GM19351 (cell line): Measurements from ENCODE around the gene ITPR2.
"Not testable (repeated sequence)": the region's sequence is repeated elsewhere in the genome, so short reads cannot be mapped to it uniquely, and the experiment has no call there.

Experiments
- ATAC-seq: cut with Tn5 transposase; IDR thresholded peaks from one replicate; pipeline ENCODE4 v1.9.1; 2021; ENCODE audit warnings: mild to moderate bottlenecking, moderate library complexity; ENCODE audit not compliant: unreplicated experiment

ITPR2 gene

DNA sequence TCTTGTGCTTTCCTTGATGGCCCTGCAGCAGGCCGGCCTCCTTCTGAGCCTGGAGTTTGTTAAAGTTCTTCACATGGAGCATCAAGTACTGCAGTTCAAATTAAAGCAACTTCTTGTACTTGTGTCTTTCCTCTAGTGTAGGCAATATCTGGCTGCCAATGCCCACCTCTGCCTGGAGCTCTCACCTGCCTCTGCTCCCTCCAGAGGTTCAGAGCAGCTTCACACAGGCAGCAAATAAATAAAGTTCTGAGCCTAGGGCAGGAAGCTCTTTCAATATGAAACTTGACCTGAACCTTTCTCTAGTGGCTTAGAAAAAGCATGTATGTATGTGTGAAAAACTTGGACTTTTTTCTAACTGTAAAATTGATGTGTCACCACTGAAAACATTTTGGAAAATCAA lies 65.9 kb downstream of the ITPR2 start:
- no peak for ATAC-seq

DNA sequence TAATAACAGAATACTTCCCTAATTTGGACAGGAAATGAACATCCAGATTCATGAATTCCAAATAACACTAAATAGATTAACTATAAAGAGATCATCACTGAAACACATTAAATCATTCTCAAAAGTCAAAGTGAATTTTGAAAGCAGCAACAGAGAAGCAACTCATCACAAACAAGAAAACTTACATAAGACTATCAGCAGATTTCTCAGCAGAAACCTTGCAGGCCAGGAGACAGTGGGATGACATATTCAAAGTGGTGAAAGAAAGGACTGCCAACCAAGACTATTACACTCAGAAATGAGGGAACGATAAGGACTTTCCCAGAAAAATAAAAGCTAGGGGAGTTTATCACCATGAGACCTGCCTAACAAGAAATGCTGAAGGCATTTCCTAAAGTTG lies 70.8 kb downstream of the ITPR2 start:
- ATAC-seq = no peak

DNA sequence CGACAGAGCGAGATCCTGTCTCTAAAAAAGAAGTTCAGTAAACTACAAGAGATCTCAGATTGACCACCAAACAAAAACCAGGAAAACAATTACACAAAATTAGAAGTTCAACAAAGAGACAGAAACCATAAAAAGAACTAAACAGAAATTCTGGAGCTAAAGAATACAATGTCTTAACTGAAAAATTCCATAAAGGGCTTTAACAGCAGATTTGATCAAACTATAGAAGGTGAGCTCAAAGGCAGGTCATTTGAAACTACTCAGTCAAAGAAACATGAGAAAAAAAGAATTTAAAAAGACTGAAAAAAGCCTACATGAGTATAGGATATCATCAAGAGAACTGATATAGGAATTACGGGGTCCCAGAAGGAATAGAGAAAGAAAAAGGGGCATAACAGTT lies 71.2 kb downstream of the ITPR2 start:
- ATAC-seq = no peak

DNA sequence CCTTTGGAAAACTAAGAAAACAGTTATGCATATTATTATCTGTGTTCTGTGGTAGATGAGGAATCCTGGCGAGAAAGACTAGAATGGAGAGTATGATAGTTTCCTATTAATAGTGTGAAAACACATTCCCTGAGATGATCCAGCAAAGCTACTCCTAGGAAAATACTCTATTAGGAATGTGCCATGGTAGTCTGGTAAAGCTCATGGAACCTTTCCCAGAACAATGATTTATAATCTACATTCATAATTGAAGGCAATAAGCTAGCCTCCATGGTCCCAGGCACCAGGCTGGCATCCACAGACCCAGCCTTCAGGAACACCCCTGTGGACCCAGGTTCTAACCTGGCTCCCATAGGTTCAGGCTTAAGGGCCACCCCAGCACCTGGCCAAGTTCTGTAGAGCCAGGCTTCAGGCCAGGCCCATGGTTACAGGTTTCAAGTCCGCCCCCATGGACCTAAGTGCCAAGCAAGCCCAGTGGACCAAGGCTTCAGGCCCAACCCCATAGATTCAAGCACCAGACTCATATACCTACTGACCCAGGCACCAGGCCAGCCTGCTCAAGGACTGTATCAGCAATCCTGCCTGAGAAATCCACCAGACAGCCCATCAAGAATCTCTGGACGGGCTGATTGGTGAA lies 72.2 kb downstream of the ITPR2 start:
- ATAC-seq = no peak

DNA sequence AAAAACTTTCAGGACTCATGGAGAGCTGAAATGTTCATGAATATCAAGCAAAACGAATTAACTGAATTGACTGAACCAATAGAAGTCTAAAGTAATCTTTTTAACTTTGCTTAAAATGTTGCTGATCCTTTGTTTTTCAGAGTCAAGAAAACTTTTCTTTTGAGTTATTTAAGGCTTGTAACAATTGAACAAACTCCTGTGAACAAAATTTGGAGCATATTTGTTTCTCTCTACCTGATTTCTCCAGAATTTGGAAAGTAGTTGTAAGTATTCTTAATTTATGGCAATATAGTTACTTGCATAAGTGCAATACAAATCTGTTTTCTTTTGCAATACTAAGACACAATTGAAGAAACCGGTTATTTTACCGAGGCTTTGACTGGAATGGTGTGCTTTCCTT lies 77.6 kb downstream of the ITPR2 start:
- not testable (repeated sequence) for ATAC-seq

DNA sequence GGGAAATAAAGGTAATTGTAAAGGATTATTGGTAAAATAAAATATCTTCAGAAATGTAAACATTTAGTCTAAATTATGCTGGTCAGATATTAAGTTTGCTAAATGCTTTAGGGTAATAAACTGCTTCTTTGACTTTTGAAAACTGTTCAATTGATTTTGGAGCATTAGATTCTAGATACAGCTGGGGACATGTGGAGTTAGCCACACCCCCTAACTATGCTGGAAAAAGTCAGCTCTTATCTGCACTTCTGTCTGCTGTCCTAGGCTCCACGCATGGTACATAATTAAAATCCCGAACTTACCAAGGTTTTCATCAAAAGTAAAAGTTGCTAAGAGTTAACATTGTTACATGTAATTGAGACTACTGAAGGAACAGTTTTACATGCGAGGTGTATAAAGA lies 78.8 kb downstream of the ITPR2 start:
- ATAC-seq = no peak

DNA sequence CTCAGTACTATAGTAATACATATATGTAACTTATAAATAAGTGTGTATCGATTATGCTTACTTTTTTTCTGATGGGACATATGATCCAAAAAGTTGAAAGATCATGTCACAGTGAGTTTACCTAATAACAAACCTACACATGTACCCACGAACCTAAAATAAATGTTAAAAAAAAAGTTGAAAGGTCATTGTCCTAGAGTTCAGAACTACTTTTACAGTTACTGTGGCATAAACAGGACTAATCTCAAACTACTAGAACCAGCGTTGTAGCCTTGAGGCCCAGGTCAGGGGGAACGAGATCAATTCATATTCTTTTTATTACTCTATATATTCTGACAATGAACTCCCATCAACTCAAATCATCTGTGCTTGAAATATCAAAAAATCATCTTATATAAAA lies 81.8 kb downstream of the ITPR2 start:
- ATAC-seq = no peak

DNA sequence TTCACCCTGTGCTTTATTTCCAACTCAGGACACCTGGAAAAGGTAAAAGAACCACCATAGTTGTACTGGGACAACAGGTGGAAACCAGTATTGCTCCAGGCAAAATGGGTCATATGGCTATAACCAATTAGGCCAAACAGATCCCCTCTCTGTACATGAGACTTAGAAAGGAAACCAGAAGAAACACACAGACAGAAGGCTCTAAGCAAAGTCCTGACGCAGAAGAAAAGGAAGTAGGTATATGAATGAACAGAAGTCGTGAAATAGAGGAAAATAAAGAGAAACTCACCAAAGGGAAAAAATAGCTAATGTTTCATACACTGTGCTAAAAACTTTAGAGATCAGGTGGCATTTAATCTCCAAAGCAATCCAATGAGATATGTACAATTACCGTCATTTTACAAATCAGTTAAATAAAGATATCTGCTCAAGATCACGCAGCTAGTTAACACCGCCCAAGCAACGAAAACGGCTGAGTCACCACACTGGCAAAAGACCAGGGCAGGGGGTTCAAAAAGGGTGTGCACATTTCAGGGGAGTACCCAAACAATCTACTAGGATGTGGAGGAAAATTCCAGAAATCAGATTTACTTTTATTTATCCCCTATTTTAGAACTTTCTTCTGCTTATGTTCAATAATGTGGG lies 82.3 kb downstream of the ITPR2 start:
- peak; percentile 47 for ATAC-seq

DNA sequence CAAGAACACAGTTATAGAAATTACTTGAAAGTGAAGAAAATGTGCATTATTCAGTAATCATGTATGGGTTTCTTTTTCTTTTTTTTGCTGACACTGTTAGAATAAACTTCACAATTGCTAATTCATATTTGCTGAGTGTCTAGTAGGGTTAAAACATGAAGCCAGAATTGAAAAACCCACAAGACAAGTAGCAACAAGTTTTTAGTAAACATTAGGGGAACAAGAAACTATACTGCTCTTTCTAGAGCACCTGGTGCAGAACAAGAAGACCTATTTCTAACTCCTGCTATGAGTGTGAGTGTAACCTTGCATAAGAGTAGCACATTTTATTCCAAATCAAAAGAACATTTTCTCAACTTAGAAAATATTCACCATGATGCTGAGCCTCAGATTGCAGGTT lies 83.2 kb downstream of the ITPR2 start:
- peak; percentile 80 for ATAC-seq

DNA sequence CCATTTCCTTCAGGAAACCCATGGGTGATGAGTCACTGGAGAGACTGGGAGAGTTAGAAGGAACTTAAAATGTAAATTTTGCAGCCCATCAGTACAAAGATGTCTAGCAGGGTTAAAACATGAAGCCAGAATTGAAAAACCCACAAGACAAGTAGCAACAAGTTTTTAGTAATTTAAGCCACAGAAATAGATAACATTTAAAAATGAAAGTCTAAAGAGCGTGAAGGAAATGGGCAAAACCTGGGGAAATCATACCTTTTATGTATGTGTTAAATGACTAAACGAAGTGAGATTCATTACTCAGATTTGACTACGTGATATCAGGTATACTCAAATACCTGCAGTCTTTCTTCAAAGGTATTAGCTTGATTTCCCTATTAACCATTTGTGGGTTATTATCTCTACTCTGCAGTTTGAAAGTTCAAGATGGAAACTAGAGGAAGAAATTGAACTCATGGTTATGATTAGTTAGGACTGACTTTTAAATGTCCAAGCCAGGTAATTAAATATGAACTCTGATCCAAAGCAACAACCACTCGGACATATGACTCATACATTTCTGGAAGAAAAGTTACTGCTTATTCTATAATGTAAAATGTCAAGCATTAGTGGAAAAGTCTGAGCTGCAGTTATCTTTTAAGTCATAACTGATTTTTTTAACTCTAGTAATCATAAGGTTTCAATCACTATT lies 84.1 kb downstream of the ITPR2 start:
- peak; percentile 38 for ATAC-seq

DNA sequence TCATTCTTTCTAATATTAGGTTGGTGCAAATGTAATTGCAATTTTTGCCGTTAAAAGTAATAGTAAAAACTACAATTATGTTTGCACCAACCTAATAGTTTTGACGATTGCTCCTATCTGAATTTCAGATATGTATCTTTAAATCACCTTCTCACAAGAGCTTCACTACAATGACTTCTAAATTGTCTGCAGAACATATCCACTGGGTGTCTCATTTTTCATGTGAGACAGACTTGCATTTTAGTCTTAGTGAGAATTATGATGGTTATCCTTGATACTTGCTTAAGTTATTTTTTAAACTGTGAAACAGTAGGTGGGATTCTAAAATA lies 84.6 kb downstream of the ITPR2 start:
- peak; percentile 5 for ATAC-seq

DNA sequence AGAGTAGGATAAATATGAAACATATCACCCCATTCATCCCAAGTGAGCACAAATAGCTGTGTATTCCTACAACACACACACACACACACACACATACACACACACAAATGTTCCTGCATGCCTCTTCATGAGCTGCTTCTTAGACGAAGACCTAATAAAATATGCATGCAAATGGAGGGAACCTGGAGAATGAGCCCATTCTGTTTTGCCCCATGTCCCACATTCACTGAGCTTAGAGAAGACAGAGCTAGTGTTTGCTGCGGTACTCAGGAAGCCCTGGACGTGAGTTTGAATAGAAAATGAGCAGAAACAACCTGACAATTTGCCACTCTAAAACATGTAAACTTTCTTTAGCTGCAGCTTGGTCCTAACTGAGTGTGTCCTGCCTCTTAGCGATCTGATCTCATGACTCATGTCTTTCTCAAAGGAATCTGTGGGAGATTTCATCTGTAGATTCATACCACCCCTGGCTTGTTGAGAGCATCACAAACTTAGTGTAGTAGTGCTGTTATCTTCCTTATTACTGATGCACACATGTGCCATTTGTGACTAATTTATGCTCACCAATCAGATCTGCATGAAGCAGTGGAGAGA lies 86.8 kb downstream of the ITPR2 start:
- ATAC-seq = no peak

DNA sequence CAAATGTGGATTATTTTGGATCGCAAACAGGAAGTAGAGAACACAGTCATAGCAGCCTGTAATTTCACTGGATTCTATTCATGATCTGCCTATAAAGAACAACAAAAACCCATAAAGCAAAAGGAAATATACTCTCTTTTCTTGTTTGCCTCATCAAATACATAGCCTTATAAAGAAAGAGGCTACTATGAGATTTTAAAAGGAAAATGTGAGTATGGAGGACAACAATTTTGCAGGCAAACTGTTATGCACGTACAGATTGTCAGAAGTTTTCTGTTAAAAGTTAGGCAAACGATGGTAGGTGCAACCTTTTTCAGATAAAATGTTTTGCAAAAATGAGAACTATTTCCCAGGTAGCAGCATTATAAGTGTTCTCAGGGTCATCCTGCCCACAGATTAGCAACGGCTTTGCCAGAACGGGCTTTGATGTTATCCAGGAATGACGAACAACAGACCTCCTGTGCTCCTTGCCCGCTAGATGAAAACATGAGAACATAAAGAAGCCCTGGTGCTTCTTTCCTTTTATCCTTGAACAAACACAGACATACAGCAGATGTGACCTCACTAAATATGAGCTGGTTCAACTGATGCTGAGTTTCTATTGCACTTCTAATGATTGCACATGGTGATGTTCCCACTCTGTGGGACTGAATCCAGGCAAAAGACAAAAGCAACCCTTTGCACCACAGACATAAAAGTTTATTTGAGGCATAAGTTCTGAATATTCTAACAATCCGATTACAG lies 88.1 kb downstream of the ITPR2 start:
- ATAC-seq = no peak

DNA sequence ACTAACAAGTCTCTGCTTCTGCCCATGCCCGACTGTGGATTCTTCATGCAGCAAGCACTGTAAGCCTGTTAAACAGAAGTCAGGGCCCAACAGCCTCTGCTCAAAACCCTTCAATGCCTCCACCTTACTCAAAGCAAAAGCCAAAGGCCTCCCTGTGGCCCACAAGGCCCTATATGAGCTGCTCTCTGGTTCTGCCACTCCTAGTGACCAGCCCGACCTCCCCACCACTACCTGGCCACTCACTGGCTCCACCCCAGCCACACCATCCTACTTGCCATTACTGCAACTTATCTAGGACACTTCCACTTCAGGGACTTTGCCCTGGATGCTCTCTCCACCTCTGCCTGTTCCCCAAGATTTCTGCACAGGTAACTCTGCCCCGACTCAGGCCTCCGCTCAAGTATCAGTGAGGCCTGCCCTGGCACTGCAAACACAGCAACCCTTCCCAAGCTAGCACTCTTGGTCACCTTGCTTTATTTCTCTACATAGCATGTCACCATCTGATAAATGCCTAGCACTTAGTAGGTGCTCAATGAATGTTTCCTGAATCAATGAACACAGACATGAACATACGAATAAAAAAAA lies 88.9 kb downstream of the ITPR2 start:
- ATAC-seq = no peak

DNA sequence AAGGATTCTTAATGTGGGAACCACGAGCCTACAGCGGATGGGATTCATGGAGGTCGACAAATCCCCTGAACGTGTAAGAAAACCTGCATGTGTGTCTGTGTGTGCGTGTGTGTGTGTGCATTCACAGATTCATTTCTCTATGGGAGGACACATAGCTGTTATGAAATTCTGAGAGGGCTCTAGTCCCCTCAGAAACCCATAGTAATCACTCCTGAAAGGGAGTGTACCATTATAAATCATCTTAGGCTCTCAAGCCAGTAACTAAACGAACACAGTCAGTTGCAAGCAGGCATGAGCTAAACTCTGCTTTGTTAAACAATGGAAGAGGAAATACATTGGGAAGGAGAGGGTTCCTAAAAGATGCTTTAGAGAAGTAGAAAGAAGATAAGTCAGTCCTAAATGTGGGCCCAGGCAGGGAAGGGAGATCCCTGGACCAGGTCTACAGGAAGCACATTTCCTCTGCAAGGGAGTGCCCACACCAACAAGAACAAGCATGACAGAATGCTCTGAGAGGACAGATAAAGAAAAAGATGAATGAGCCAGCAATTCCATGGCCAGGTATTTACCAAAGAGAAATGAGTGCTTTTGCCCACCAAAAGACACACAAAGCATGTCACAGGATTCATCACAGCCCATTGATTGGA lies 91.3 kb downstream of the ITPR2 start:
- no peak for ATAC-seq

DNA sequence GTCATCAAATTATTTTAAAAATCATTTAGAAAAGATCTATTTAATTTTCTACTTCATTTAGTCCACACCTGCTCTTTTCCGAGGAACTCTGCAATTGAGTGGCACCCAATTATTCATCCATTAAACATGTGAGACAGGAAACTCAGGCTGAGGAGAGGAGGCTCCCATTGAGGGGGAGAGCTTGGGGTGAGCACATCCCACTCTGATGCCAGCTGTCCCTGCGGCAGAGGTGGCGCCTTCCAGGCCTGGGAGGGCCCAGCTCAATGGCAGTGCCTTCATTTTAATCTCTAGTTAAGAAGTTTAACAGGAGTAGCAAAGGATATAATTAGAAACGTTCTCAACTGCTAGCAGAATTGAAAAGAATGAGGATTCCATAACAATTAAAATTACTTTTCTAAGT lies 92.0 kb downstream of the ITPR2 start:
- no peak for ATAC-seq

DNA sequence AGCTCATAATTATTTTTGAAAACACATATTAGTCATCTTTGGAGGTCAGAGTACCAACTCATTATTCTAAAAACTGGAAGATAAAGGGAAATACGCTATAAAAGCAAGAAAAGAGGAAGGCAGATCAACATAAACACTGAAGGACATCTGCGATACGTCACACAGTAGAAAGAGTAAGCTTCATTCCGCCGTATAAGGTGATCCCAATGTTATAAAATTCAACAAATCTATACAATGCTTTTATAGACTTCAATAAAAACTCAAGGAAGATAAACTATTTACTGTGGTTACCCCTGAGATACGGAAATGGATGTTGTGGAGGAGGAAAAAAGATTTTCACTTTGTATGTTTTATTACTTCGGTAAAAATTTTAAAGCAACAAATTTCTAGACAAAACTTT lies 92.6 kb downstream of the ITPR2 start:
- ATAC-seq = no peak

DNA sequence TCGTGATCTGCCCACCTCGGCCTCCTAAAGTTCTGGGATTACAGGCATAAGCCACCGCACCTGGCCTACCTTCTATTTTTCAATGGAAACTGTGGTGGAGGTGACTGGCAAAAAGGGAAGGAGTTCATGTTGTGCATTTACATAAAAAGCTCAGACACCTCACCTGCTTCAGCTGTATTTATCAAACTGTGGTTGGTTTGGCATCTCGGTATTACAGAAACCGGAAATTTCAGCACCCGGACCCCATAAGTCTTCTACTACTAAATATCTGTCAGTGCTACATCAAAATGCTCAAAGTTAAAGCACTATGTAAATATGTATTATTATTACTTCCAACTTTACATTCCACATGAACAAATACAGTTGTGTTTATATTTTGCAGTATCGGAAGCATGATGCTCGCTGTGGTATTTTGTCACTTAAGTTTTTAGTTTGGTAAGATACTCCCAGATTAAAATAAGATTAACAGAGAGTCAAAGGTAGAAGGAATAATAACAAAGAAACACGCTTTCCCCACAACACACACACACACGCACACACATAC lies 95.4 kb downstream of the ITPR2 start:
- no peak for ATAC-seq

DNA sequence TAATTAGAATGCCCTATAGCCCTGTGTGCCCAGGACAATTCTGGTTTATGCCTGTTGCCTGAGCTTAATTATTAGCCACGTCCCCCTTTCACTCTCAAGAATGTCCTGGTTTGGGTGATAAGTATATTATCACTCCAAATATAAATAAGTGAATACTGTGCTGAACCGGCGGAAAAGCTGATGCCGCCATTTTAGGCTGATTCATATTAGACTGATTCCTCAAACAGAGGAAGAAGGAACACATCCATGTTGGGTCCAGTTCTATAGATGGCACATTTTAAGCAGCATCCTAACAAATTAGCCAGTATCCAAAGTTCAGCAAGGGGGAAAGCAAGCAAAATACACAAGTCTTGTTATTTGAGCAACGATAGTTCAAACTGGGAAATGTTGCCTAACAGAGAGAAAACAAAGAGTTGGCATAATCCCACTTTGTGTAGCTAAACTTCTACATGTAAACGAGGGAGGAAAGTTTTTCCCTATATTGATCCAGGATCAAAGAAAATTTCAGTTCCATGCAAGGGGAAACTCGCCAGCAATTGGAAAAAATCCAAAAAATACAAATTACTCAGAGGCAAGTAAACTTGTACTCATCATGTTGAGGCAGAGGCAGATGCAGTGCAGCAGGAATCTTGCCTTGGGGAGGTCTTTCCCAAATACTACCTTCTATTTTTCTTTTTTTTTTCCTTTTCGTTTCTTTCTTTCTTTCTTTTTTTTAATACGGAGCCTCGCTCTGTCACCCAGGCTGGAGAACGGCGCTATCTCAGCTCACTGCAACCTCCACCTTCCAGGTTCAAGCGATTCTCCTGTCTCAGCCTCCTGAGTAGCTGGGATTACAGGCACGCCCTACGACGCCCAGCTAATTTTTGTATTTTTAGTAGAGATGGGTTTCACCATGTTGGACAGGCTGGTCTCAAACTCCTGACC lies 96.2 kb downstream of the ITPR2 start:
- ATAC-seq = no peak
